Small intestine (tissue), 7 donors: ENCODE results near the gene PTPRG. TPM values are rescaled to one million over a fixed set of nuclear protein-coding genes. Genes with fewer than 3 reads are reported as not detected.

ENCODE experiments used
- DNase-seq, 2 donors: peaks; one replicate each; pipeline versions ENCODE4 v3.0.0 to v3.0.0-alpha.2; 2013
- FAIRE-seq: peaks from 2 replicates; lab custom pipeline; 2012; peaks lifted over from hg19 to GRCh38; lab: Jason Lieb, UNC
- H3K27ac ChIP-seq, 3 donors: one replicate each; pipeline ENCODE4 v1.5.1; 2013; ENCODE audit warnings: low read length in 2 of 3, mild to moderate bottlenecking in 2 of 3, control low read depth in 1 of 3, inconsistent platforms in 1 of 3, low read depth in 1 of 3, moderate library complexity in 1 of 3
- H3K27me3 ChIP-seq, 3 donors: one replicate each; pipeline ENCODE4 v1.6.1; 2013; ENCODE audit warnings: low read length in 3 of 3, inconsistent platforms in 1 of 3; ENCODE audit not compliant: control insufficient read depth in 3 of 3, insufficient read depth in 3 of 3
- H3K36me3 ChIP-seq, 3 donors: one replicate each; pipeline ENCODE4 v1.6.1; 2013; ENCODE audit warnings: low read length in 3 of 3, inconsistent platforms in 1 of 3, low read depth in 1 of 3, mild to moderate bottlenecking in 1 of 3, moderate library complexity in 1 of 3; ENCODE audit not compliant: control insufficient read depth in 3 of 3, insufficient read depth in 2 of 3
- H3K4me1 ChIP-seq, 3 donors: one replicate each; pipeline ENCODE4 v1.6.1; 2013; ENCODE audit warnings: low read length in 2 of 3, inconsistent platforms in 1 of 3, low read depth in 1 of 3, mild to moderate bottlenecking in 1 of 3, moderate library complexity in 1 of 3; ENCODE audit not compliant: control insufficient read depth in 3 of 3, insufficient read depth in 2 of 3
- H3K4me3 ChIP-seq, 3 donors: one replicate each; pipeline ENCODE4 v1.5.1; 2013; ENCODE audit warnings: low read length in 3 of 3, control low read depth in 1 of 3, inconsistent platforms in 1 of 3, low read depth in 1 of 3, mild to moderate bottlenecking in 1 of 3, moderate library complexity in 1 of 3
- H3K9me3 ChIP-seq, 2 donors: one replicate each; pipeline ENCODE4 v1.6.1; 2013; ENCODE audit warnings: low read depth in 1 of 2, low read length in 1 of 2; ENCODE audit not compliant: control insufficient read depth in 2 of 2, insufficient read depth in 1 of 2
- WGBS, 3 donors: extraction: QIAGEN DNeasy Blood & Tissue Kit; methylation state at CpG; one replicate each; pipeline ENCODE4 v1.1.7; 2013; 5-methylcytosine and 5-hydroxymethylcytosine counted together
- polyA plus RNA-seq, 4 donors: library from polyadenylated mRNA; stranded (reverse) in 3 of 4; unstranded in 1 of 4; fragments of 200-250 nt in 3 of 4; fragments of 120-200 nt in 1 of 4; gene quantifications; one replicate each; pipeline versions ENCODE4 v1.2.1 to v1.2.3, GENCODE V29; 2013
- donor health status: healthy with polysubstance abuse.
- donor health status: control.
- donor health status: control.
- donor health status: Bipolar disorder and iron deficiency.
- donor health status: healthy.

PTPRG gene
- polyA plus RNA-seq, 4 donors = 0.81 to 18.3 (median 5.6) TPM

GRCh38 chr3:62193586-62194345 is 632.4 kb downstream of the PTPRG start:
- FAIRE-seq = no peak
- 82 to 93% (median 88%) methylated on average over 10 of the region's 10 CpGs for WGBS, 3 donors
- H3K27ac ChIP-seq = no peak overlapping the region

GRCh38 chr3:62197350-62198012 is 636.1 kb downstream of the PTPRG start:
- Histone ChIP-seq H3K27ac (no peak overlapping the region), H3K27me3 (no peaks in the 10 kb centered on the region), H3K9me3 (no peaks in the 10 kb centered on the region), H3K4me3 (no peak overlapping the region), H3K36me3 (peaks cover 0 to 22% (median 2%) of the 10 kb centered on the region in 3 donors), H3K4me1 (no peaks in the 10 kb centered on the region)
- no peak for DNase-seq
- no peak for FAIRE-seq
- 80 to 92% (median 88%) methylated on average over 5 of the region's 5 CpGs for WGBS, 3 donors

More at GRCh38 chr3:62193586-62194345, 632.4 kb downstream of the PTPRG start:
- Histone ChIP-seq H3K27me3 (no peaks in the 10 kb centered on the region), H3K4me3 (no peak overlapping the region), H3K9me3 (no peaks in the 10 kb centered on the region), H3K4me1 (no peaks in the 10 kb centered on the region), H3K36me3 (peaks cover 0 to 34% (median 2%) of the 10 kb centered on the region in 3 donors)
- DNase-seq = no peak

GRCh38 chr3:62199126-62199525 is 637.8 kb downstream of the PTPRG start:
- Histone ChIP-seq H3K27ac (no peak overlapping the region), H3K4me1 (no peaks in the 10 kb centered on the region), H3K27me3 (no peaks in the 10 kb centered on the region), H3K4me3 (no peak overlapping the region), H3K36me3 (peaks cover 0 to 29% (median under 1%) of the 10 kb centered on the region in 3 donors), H3K9me3 (no peaks in the 10 kb centered on the region)
- no peak for FAIRE-seq
- DNase-seq = no peak
- WGBS, 3 donors = 69 to 79% (median 79%) methylated on average over 3 of the region's 3 CpGs

GRCh38 chr3:62201438-62202035 is 640.2 kb downstream of the PTPRG start:
- Histone ChIP-seq H3K27me3 (no peaks in the 10 kb centered on the region), H3K4me1 (no peaks in the 10 kb centered on the region), H3K27ac (no peak overlapping the region), H3K36me3 (peaks cover 0 to 24% (median 0%) of the 10 kb centered on the region in 3 donors), H3K4me3 (no peak overlapping the region), H3K9me3 (no peaks in the 10 kb centered on the region)
- WGBS, 3 donors = 46 to 48% (median 46%) methylated on average over 6 of the region's 6 CpGs
- FAIRE-seq = no peak
- DNase-seq = peak; percentile 32 to 36

- WGBS, 3 donors = 93 to 97% (median 94%) methylated on average over 22 of the region's 22 CpGs
- Histone ChIP-seq H3K36me3 (peaks cover 0 to 20% (median 0%) of the 10 kb centered on the region in 3 donors), H3K27ac (no peak overlapping the region), H3K9me3 (no peaks in the 10 kb centered on the region), H3K4me1 (no peaks in the 10 kb centered on the region), H3K4me3 (no peak overlapping the region), H3K27me3 (no peaks in the 10 kb centered on the region)
- no peak for FAIRE-seq
- no peak for DNase-seq
Measured at GRCh38 chr3:62203152-62203551, 641.8 kb downstream of the PTPRG start.

GRCh38 chr3:62203561-62203960 is 642.2 kb downstream of the PTPRG start:
- Histone ChIP-seq H3K9me3 (no peaks in the 10 kb centered on the region), H3K27me3 (no peaks in the 10 kb centered on the region), H3K27ac (no peak overlapping the region), H3K4me1 (no peaks in the 10 kb centered on the region), H3K36me3 (peaks cover 0 to 23% (median 0%) of the 10 kb centered on the region in 3 donors), H3K4me3 (no peak overlapping the region)
- WGBS, 3 donors = 94 to 96% (median 94%) methylated on average over 18 to 19 of the region's 19 CpGs
- FAIRE-seq (no peak), DNase-seq (no peak)

GRCh38 chr3:62207197-62207596 is 645.8 kb downstream of the PTPRG start:
- Histone ChIP-seq H3K27ac (no peak overlapping the region), H3K4me1 (no peaks in the 10 kb centered on the region), H3K27me3 (no peaks in the 10 kb centered on the region), H3K36me3 (peaks cover 0 to 20% (median 0%) of the 10 kb centered on the region in 3 donors), H3K4me3 (no peak overlapping the region), H3K9me3 (no peaks in the 10 kb centered on the region)
- no peak for FAIRE-seq
- 87 to 89% (median 89%) methylated on average over 3 of the region's 3 CpGs for WGBS, 3 donors
- DNase-seq = no peak

GRCh38 chr3:62208385-62208784 is 647.0 kb downstream of the PTPRG start:
- Histone ChIP-seq H3K9me3 (no peaks in the 10 kb centered on the region), H3K36me3 (peaks cover 0 to 16% (median 0%) of the 10 kb centered on the region in 3 donors), H3K27ac (no peak overlapping the region), H3K4me3 (no peak overlapping the region), H3K4me1 (no peaks in the 10 kb centered on the region), H3K27me3 (no peaks in the 10 kb centered on the region)
- DNase-seq (no peak), FAIRE-seq (no peak)
- 89 to 97% (median 92%) methylated on average over 4 of the region's 4 CpGs for WGBS, 3 donors
